Measurements from ENCODE around the gene ZFP92.
"Not testable (repeated sequence)": the region's sequence is repeated elsewhere in the genome, so short reads cannot be mapped to it uniquely, and the experiment has no call there.

Gene ZFP92

DNA sequence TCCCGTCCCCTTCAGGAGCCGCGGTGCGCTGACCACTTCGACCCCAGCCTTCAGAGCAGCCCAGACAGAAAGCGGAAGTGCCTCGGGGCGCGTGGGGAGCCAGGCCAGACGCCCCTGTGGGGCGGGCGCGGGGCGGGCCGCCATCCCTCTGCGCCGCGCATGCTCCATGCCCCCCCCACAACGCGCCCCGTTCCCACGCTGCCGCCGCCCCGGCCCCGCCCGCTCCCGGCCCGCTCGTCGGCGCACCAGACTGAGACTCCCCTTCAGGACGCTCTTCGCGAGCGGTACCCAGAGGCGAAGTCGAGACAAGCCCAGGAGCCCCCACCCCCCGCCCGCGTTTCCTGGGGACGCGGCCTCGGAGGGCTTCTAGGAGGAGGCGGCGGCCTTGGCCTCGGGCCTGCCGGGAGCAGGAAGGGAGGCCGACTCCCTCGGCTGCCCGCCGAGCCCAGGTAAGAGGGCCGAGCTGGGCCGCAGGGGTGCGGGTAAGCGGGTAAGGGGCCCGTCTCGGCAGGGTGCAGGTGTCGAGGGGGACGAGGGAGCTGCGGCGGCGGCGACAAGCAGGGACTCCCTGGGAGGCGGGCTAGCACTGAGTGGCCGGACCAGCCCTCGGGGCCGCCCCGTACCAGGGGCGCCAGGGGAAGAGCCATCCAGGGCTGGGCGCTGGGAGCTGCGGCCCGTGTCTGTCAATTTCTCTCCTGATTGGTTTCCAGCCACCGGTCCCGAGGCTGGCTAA is at the start of gene ZFP92:
Gene ZFP92, plus strand, starts transcription at position 218 of the 733 bp plus-strand sequence. CDS start 6,851 bp downstream, outside the sequence.
- DNase-seq (ENCODE audit: low read depth in 3 of 3, low spot score in 1 of 3) = peak in 2 of 3 donors; percentile 5 to 6

DNA sequence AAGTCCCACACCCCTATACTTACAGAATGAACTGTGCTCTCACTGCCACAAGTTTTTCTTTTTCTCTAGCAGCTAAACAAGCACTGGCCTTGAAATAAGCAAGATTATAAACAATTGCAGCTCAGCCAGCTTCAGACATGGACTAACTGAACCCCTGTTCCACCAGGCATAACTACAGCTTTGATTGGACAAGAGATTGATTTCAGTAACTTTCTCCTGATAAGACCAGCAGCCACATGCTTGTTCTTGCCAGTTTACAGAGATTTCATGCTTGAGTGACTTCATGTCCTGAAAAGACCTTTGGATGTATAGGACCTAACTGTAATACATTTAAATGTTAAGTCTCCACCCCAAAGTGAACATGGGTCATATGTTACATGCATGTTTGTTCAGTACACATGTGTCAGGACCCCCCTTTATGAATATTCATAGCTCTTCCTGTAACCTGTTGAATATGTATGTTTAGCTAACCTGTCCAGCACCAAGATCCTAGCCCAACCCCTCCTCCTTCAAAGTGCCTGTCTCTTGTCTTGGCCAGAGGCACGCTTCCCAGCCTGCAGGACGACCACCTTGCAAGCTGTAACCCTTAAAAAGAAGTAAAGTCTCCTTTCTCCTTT is 49.4 kb upstream of the ZFP92 start:
- DNase-seq (ENCODE audit: low read depth in 3 of 3, low spot score in 1 of 3) = no peak

DNA sequence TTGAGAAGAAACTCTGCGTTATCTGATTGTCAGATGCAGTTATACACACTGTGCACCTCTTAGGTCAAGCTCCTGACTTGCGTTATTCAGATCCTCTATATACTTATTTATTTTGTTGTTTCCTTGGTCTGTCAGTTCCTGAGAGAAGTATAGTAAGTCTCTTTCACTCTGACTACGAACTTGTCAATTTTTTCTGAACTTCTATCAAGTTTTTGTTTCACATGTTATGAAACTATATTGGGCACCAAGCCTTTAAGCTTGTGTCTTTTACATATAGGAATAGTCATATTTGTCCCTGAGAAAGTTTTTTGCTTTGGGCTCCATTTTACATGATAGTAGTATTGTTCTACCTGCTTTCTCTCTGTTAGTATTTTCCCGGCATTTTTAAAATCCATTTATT is 45.6 kb upstream of the ZFP92 start:
- DNase-seq (ENCODE audit: low read depth in 3 of 3, low spot score in 1 of 3) = no peak

DNA sequence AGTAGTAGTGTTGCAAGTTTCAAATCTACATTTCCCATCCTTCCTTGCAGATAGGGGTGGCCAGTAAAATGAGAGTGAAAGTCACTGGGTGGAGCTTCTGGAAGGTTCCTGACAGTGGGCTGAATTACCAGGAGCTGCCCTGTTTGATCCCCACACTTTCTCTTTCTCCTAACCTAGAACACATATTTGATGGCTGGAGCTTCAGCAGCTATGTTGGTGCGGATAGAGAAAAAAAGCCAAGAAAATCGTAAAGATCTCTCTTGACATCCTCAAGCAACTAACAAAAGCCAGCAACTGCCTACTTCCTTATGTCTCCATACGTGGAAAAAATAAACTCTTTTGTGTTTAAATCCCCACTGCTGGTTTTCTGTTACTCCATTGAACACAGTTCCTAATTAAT is 45.2 kb upstream of the ZFP92 start:
- DNase-seq (ENCODE audit: low read depth in 3 of 3, low spot score in 1 of 3) = no peak

DNA sequence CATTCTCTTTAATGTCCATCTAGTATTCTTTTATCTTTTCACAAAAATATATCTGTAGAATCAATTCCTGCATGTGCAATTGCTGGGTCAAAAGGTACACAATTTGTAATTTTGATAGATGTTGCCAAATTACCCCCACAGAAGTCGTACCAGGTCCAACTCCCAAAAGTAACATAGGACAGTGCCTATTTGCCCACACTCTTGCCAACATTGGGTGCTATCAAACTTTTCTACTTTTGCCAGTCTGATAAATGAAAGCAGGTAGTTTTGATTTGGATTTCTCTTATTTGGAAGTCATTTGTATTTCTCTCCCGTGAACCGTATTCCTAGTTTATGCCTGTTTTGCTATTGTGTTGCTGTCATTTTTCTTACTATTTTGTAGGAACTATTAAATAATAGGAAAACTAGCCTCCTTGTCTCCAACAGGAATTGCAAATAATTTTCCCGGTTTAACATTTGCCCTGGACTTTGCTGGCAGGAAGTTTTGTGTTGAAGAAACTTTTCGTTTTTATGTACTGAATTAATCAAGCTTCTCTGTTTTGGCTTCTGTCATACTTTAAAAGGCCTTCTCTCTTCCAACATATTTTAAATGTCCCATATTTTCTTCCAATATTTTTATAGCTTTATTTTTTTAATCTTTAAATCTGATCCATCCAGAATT is 44.3 kb upstream of the ZFP92 start:
- no peak for DNase-seq (ENCODE audit: low read depth in 3 of 3, low spot score in 1 of 3)

GRCh38 chrX:153370293-153371055 is 40.8 kb upstream of the ZFP92 start:
- DNase-seq (ENCODE audit: low read depth in 3 of 3, low spot score in 1 of 3) = no peak

GRCh38 chrX:153371256-153371655 is 40.0 kb upstream of the ZFP92 start:
- DNase-seq (ENCODE audit: low read depth in 3 of 3, low spot score in 1 of 3) = no peak

DNA sequence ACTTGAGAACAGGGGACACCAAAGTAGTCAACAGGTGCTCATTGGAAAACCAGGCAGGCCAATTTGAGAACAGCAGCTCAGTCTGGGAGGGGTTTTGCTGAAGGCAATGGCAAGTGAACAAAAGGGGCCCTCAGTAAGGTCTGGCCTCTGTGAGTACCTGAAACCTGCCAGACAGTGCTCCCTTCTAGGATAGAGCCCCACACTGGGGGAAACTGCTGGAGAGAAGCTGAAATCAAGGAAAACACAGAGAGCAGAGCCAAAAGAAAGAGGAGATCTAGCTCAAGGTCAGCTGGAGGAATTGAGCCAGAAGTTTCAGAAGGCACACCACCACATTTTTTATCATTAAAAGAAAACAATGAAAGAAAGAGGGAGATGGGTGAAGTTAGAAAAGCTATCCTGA is 38.3 kb upstream of the ZFP92 start:
- DNase-seq (ENCODE audit: low read depth in 3 of 3, low spot score in 1 of 3) = no peak

DNA sequence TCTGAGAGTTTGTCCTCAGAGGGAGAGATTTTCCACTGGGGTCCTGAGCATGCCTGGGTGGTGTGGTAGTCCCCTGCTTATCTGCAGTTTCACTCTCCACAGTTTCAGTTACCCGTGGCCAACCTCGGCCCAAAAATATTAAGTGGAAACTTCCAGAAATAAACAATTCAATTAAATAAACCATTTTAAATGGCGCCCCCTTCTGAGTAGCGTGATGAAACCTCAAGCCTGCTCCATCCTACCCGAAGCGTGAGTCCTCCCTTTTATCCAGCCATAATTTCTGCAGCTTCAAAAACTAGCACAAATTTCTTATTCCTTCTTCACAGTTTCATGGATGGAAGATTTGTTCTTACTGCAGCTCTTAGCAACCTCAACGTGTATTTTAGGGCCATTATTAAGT is 36.8 kb upstream of the ZFP92 start:
- no peak for DNase-seq (ENCODE audit: low read depth in 3 of 3, low spot score in 1 of 3)

DNA sequence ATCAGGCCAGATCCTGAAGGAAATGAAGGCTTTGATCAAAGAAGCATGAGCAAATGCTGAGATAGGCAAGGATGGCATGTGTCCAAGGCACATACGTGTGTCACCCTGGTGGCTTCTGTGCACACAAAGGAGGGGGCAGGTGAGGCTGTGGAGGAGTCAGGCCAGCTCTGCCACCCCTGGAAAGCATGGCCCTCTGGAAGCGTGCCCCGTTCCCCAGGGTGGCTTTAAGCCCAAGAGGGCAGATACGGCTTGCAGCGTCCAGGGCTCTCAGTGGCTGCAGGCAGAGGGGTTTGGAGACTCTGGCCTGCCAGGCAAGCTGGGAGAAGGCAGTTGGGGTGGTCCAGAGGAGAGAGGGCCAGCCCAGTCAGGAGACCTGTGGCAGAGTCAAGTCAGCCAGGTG is 35.7 kb upstream of the ZFP92 start:
- no peak for DNase-seq (ENCODE audit: low read depth in 3 of 3, low spot score in 1 of 3)

DNA sequence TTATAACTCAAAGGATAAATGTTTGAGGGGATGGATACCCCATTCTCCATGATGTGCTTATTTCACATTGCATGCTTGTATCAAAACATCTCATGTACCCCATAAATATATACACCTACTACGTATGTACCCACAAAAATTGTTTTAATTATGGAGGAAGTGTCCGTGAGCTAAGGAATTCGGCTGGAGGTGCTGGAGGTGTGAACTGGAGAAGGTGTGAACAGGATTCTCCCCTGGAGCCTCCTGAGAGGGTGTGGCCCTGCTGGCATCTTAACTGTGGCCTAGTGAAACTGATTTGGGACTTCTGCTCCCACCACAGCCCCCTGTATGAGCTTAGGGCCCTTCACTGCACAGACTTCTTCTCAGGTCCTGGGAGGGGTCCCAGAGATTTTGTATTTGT is 33.5 kb upstream of the ZFP92 start:
- DNase-seq (ENCODE audit: low read depth in 3 of 3, low spot score in 1 of 3) = no peak

DNA sequence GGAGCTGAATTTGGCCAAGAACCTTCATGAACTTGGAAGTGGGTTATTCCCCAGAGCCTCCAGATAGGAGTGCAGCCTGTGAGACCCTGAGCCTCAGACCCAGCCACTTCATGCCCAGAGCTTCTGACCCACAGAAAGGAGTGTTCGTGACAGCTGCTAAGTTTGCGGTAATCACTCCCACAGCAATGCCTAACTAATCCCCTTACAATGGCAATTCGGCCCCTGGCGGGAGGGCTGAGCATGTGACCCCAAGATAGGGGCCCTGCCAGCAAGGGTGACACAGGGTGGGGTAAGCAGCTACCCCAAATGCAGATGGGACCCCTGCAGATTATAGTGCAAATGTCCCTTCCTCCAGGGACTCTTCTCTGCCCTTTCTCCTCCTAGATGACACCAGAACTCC is 32.7 kb upstream of the ZFP92 start:
- DNase-seq (ENCODE audit: low read depth in 3 of 3, low spot score in 1 of 3) = no peak

DNA sequence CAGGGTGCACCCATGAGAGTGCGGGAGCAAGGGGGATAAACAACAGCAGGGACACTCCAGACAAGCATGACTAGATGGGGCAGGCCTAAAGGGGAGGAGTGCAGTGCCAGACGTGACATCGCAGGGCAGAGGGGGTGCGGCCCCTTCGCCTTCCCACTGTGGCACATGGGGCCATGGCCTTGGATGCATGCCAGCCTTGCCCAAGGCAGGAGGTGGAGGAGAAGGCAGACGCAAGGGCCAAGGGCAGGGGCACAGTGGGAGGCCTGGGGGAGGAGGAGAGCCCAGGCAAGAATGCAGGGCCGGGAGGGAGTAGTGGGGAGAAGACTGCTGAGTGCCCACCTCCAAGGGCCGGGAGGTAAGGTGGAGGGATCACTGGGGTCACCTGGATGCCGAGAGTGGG is 31.8 kb upstream of the ZFP92 start:
- DNase-seq (ENCODE audit: low read depth in 3 of 3, low spot score in 1 of 3) = no peak

GRCh38 chrX:153379971-153380581 is 31.2 kb upstream of the ZFP92 start:
- DNase-seq (ENCODE audit: low read depth in 3 of 3, low spot score in 1 of 3) = no peak

GRCh38 chrX:153380691-153381090 is 30.6 kb upstream of the ZFP92 start:
- DNase-seq (ENCODE audit: low read depth in 3 of 3, low spot score in 1 of 3) = no peak

DNA sequence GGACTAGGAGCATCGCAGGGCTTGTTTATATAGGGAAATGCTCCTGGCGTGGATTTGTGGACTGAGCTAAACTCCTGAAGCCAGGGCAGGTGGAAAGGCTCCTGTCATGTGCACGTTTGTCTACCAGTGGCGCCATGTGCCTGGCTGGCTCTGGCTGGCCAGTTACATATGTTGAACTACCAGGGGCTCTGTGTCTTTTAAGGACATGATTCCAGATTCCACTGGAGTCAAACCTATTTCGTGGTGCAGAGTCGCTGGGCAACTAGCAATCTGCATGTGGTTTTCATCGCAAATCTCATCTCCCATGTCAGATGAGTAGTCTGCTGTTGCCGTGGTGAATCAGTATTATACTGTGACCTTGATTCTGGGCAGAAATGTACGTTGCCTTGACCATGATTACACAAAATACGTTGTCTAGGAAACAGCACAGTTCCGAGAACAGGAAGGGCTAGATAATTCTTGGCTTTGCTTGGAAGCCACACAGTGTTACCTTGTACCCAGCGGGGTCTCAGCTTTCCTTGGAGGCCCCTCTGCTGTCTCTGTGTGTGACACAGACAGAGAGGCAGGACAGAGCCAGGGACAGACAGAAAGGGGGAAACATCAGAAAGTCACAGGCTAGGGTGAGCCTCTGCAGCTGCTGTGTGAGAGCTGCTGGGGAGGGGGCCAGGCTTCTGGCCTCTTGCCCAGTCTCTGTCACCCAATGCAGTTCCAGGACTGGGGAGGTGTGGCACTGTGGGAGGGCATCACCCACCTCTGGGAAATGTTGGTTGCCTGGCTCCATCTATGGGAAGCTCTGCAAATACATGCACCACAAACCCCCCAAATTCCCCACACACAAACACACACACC is 29.4 kb upstream of the ZFP92 start:
- no peak for DNase-seq (ENCODE audit: low read depth in 3 of 3, low spot score in 1 of 3)

DNA sequence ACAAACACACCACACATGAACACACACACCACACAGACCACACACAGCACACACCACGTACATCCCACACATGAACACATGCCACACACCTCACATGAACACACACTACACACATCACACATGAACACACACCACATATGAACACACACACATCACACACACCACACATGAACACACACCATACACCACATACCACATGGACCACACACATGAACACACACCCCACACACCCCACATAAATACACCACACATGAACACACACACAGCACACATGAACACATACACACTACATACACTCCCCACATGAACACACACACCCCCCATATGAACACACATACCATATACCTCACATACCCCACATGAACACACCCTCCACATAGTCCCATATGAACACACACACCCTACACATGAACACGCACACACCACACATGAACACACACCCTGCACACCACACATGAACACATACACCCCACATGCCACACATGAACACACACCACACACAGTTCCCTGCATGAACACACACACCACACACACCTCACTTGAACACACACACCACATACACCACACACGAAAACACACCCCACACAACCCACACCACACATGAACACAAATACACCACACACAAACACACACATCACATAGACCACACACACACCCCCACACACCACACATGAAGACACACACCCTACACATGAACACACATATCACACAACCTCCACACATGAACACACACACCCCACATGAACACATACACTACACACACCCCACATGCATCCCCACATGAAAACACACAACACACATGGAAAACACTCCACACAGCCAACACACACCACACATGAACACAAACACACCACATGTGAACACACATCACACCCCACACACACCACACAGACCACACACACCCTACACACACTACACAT is 28.4 kb upstream of the ZFP92 start:
- DNase-seq (ENCODE audit: low read depth in 3 of 3, low spot score in 1 of 3) = no peak

DNA sequence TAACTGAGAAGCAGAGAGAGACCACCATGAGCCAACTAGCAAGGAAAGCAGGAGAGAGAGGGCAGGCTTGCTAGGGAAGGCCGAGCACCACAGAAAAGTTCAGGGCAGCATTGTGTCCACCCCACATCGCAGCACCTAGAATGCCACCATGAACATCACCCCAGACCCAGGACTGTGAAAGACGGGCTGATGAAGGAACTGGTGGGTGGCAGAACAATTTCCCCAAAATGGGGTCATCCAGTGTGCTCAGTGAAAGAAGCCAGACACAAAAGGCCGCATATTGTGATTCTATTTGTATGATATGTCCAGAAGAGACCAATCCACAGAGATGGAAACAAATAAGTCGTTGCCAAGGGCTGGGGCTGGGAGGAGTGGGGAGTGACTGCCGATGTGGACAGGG is 26.9 kb upstream of the ZFP92 start:
- DNase-seq (ENCODE audit: low read depth in 3 of 3, low spot score in 1 of 3) = no peak

- DNase-seq (ENCODE audit: low read depth in 3 of 3, low spot score in 1 of 3) = not testable (repeated sequence)
Observed at GRCh38 chrX:153384973-153385372, 26.3 kb upstream of the ZFP92 start.
